H9 (cell line): ENCODE results near the gene GRM5. TPM values are rescaled to one million over a fixed set of nuclear protein-coding genes. Genes with fewer than 3 reads are reported as not detected.

Source experiments
- DNase-seq: peaks from one replicate; pipeline ENCODE4 v3.0.0-alpha.2; 2017
- H2AFZ ChIP-seq: one replicate; pipeline ENCODE4 v1.6.1; 2013; ENCODE audit warnings: mild to moderate bottlenecking, low read length, control low read depth, moderate library complexity
- H2AK5ac ChIP-seq: 2 replicates; pipeline ENCODE4 v1.6.1; 2013; ENCODE audit warnings: low read length, control low read depth, mixed read lengths; ENCODE audit not compliant: insufficient read length
- H2BK120ac ChIP-seq: one replicate; pipeline ENCODE4 v1.6.1; 2013; ENCODE audit warnings: low read depth, mild to moderate bottlenecking, low read length, control low read depth, inconsistent platforms; ENCODE audit not compliant: poor library complexity, severe bottlenecking
- H2BK12ac ChIP-seq: 2 replicates; pipeline ENCODE4 v1.6.1; 2013; ENCODE audit warnings: low read length, control low read depth, mixed read lengths, low read depth; ENCODE audit not compliant: insufficient read length
- H2BK15ac ChIP-seq: 2 replicates; pipeline ENCODE4 v1.6.1; 2013; ENCODE audit warnings: low read depth, low read length, control low read depth
- H2BK20ac ChIP-seq: one replicate; pipeline ENCODE4 v1.6.1; 2013; ENCODE audit warnings: low read depth, mild to moderate bottlenecking, low read length, control low read depth, inconsistent platforms; ENCODE audit not compliant: poor library complexity, severe bottlenecking
- H2BK5ac ChIP-seq: 2 replicates; pipeline ENCODE4 v1.6.1; 2013; ENCODE audit warnings: low read length, control low read depth, mixed read lengths; ENCODE audit not compliant: insufficient read length
- H3K14ac ChIP-seq: 2 replicates; pipeline ENCODE4 v1.6.1; 2013; ENCODE audit warnings: low read length, control low read depth; ENCODE audit not compliant: insufficient read depth
- H3K18ac ChIP-seq: 2 replicates; pipeline ENCODE4 v1.6.1; 2013; ENCODE audit warnings: low read depth, mild to moderate bottlenecking, mixed read lengths, low read length, control low read depth; ENCODE audit not compliant: insufficient read length
- H3K23ac ChIP-seq: 2 replicates; pipeline ENCODE4 v1.6.1; 2013; ENCODE audit warnings: low read length, control low read depth, mixed read lengths, low read depth; ENCODE audit not compliant: insufficient read length
- H3K23me2 ChIP-seq: 2 replicates; pipeline ENCODE4 v1.6.1; 2013; ENCODE audit warnings: low read depth, mild to moderate bottlenecking, mixed read lengths, low read length, control low read depth; ENCODE audit not compliant: insufficient read length, poor library complexity, severe bottlenecking
- H3K27ac ChIP-seq: 2 replicates; pipeline ENCODE4 v1.5.1; 2013; ENCODE audit warnings: low read length, control low read depth, mixed read lengths, low read depth; ENCODE audit not compliant: insufficient read length
- H3K27me3 ChIP-seq: 2 replicates; pipeline ENCODE4 v1.6.1; 2013; ENCODE audit warnings: low read length, control low read depth, inconsistent platforms; ENCODE audit not compliant: insufficient read depth
- H3K4ac ChIP-seq: 2 replicates; pipeline ENCODE4 v1.6.1; 2013; ENCODE audit warnings: low read depth, mild to moderate bottlenecking, control low read depth, inconsistent platforms, low read length, moderate library complexity
- H3K4me1 ChIP-seq: 2 replicates; pipeline ENCODE4 v1.6.1; 2013; ENCODE audit warnings: low read length, control low read depth, inconsistent platforms; ENCODE audit not compliant: insufficient read depth
- H3K4me2 ChIP-seq: 2 replicates; pipeline ENCODE4 v1.6.1; 2013; ENCODE audit warnings: low read length, control low read depth, mixed read lengths; ENCODE audit not compliant: insufficient read length, insufficient read depth
- H3K56ac ChIP-seq: 2 replicates; pipeline ENCODE4 v1.6.1; 2013; ENCODE audit warnings: low read depth, mild to moderate bottlenecking, mixed read lengths, low read length, control low read depth; ENCODE audit not compliant: insufficient read length
- H3K79me1 ChIP-seq: 2 replicates; pipeline ENCODE4 v1.6.1; 2013; ENCODE audit warnings: low read depth, mild to moderate bottlenecking, moderate library complexity, low read length, control low read depth, inconsistent platforms; ENCODE audit not compliant: insufficient read depth, poor library complexity, severe bottlenecking
- H3K79me2 ChIP-seq: 2 replicates; pipeline ENCODE4 v1.6.1; 2013; ENCODE audit warnings: low read length, control low read depth, inconsistent platforms; ENCODE audit not compliant: insufficient read depth
- H3K9ac ChIP-seq: 2 replicates; pipeline ENCODE4 v1.6.1; 2013; ENCODE audit warnings: low read length, control low read depth, mixed read lengths; ENCODE audit not compliant: insufficient read length; ENCODE audit errors: extremely low read depth
- H3K9me3 ChIP-seq: one replicate; pipeline ENCODE4 v1.6.1; 2013; ENCODE audit warnings: low read depth, low read length, inconsistent platforms; ENCODE audit not compliant: control insufficient read depth
- H3T11ph ChIP-seq: one replicate; pipeline ENCODE4 v1.6.1; 2013; ENCODE audit warnings: mild to moderate bottlenecking, low read length, control low read depth, inconsistent platforms
- H4K20me1 ChIP-seq: one replicate; pipeline ENCODE4 v1.6.1; 2013; ENCODE audit not compliant: control insufficient read depth, insufficient read length, insufficient read depth
- H4K5ac ChIP-seq: 2 replicates; pipeline ENCODE4 v1.6.1; 2013; ENCODE audit warnings: low read depth, mild to moderate bottlenecking, mixed read lengths, low read length, control low read depth; ENCODE audit not compliant: insufficient read length
- H4K8ac ChIP-seq: replicated peaks from 2 replicates; pipeline ENCODE4 v1.6.1; 2013; ENCODE audit warnings: low read length, control low read depth, mixed read lengths, low read depth; ENCODE audit not compliant: insufficient read length
- H4K91ac ChIP-seq: 2 replicates; pipeline ENCODE4 v1.6.1; 2013; ENCODE audit warnings: low read depth, mild to moderate bottlenecking, moderate library complexity, mixed read lengths, low read length, control low read depth; ENCODE audit not compliant: insufficient read length
- H3K27ac Mint-ChIP-seq, 3 experiments: 2 replicates in 2 of 3; 3 replicates in 1 of 3; pipeline ENCODE4 v1.8.0; 2020 to 2021; ENCODE audit warnings: mixed read lengths in 3 of 3, mild to moderate bottlenecking in 1 of 3, moderate library complexity in 1 of 3
- H3K27me3 Mint-ChIP-seq: 2 replicates; pipeline ENCODE4 v1.8.0; 2021; ENCODE audit warnings: low read depth, mild to moderate bottlenecking, moderate library complexity, mixed read lengths
- H3K36me3 Mint-ChIP-seq, 3 experiments: 2 replicates in 2 of 3; 3 replicates in 1 of 3; pipeline ENCODE4 v1.8.0; 2020 to 2021; ENCODE audit warnings: low read depth in 3 of 3, mixed read lengths in 3 of 3; ENCODE audit not compliant: insufficient read depth in 1 of 3
- H3K4me1 Mint-ChIP-seq, 2 experiments: 2 replicates each; pipeline ENCODE4 v1.8.0; 2020; ENCODE audit warnings: mixed read lengths in 2 of 2
- H3K4me3 Mint-ChIP-seq, 2 experiments: 2 replicates in 1 of 2; 3 replicates in 1 of 2; pipeline ENCODE4 v1.8.0; 2020 to 2021; ENCODE audit warnings: mild to moderate bottlenecking in 2 of 2, mixed read lengths in 2 of 2, moderate library complexity in 1 of 2
- H3K9me3 Mint-ChIP-seq, 2 experiments: 2 replicates in 1 of 2; 3 replicates in 1 of 2; pipeline ENCODE4 v1.8.0; 2020; ENCODE audit warnings: mild to moderate bottlenecking in 2 of 2, mixed read lengths in 2 of 2, moderate library complexity in 1 of 2
- WGBS: extraction: QIAGEN DNeasy Blood & Tissue Kit; methylation state at CpG from one replicate; pipeline ENCODE4 v1.1.7; 2013; ENCODE audit warnings: missing lambda C conversion rate, low lambda C conversion rate, mixed read lengths; ENCODE audit not compliant: insufficient read length; ENCODE audit errors: extremely low coverage; 5-methylcytosine and 5-hydroxymethylcytosine counted together
- total RNA-seq: library from RNA; stranded (reverse); gene quantifications from 2 replicates; pipeline ENCODE4 v1.2.1, GENCODE V29; 2021
- TF ChIP-seq, protein P1 (sequence below): fragments of 200-600 bp; sonication (generic); conservative IDR thresholded peaks from 3 replicates; pipeline ENCODE4 v1.8.0; 2021; ENCODE audit warnings: antibody characterized with exemption, mild to moderate bottlenecking

Gene GRM5
- total RNA-seq, 1 experiment from 2014 or later: not detected

DNA sequence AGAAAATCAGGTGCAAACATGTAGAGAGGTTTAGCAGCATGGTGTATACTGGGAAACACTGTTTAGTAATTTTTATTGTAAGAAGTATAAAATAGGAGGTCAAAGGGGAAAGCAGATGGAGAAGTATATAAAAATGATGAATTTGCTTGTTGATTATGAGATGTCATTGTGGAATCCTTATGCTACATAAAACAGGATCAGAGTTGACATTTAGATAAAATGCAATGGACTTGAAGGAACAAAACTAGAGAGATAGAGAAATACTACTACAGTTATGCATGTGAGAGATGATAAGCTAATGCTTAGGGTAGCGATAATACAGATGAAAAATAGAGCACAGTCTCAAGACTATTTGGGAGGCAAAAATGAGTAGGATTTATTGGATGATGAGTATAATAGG is 536.4 kb downstream of the GRM5 start:
- WGBS: no CpG with 5 or more reads among the region's 1 CpG
- no peak overlapping the region for H3K4me2 ChIP-seq
- H3K9me3 Mint-ChIP-seq: no peaks in the 10 kb centered on the region; a peak in 1 of 5 replicates
- no peak overlapping the region for H3K27ac Mint-ChIP-seq
- H3T11ph ChIP-seq: no peak overlapping the region
- TF ChIP-seq, protein P1, sequence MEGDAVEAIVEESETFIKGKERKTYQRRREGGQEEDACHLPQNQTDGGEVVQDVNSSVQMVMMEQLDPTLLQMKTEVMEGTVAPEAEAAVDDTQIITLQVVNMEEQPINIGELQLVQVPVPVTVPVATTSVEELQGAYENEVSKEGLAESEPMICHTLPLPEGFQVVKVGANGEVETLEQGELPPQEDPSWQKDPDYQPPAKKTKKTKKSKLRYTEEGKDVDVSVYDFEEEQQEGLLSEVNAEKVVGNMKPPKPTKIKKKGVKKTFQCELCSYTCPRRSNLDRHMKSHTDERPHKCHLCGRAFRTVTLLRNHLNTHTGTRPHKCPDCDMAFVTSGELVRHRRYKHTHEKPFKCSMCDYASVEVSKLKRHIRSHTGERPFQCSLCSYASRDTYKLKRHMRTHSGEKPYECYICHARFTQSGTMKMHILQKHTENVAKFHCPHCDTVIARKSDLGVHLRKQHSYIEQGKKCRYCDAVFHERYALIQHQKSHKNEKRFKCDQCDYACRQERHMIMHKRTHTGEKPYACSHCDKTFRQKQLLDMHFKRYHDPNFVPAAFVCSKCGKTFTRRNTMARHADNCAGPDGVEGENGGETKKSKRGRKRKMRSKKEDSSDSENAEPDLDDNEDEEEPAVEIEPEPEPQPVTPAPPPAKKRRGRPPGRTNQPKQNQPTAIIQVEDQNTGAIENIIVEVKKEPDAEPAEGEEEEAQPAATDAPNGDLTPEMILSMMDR: no peak
- H2BK120ac ChIP-seq: no peak overlapping the region
- H4K91ac ChIP-seq: no peak overlapping the region
- H3K27me3 ChIP-seq: no peaks in the 10 kb centered on the region
- no peaks in the 10 kb centered on the region for H3K9me3 ChIP-seq
- no peaks in the 10 kb centered on the region for H3K79me1 ChIP-seq
- no peak overlapping the region for H3K27ac ChIP-seq
- no peak overlapping the region for H3K9ac ChIP-seq
- no peaks in the 10 kb centered on the region for H3K79me2 ChIP-seq
- H3K56ac ChIP-seq: no peak overlapping the region
- no peak overlapping the region for H2BK20ac ChIP-seq
- no peak overlapping the region for H3K14ac ChIP-seq
- no peak overlapping the region for H3K4ac ChIP-seq
- H3K36me3 Mint-ChIP-seq: no peaks in the 10 kb centered on the region
- H2BK12ac ChIP-seq: no peak overlapping the region
- DNase-seq: no peak
- H4K20me1 ChIP-seq: no peaks in the 10 kb centered on the region
- H3K4me3 Mint-ChIP-seq: no peak overlapping the region
- no peak overlapping the region for H4K5ac ChIP-seq
- no peak overlapping the region for H4K8ac ChIP-seq
- no peak overlapping the region for H2BK5ac ChIP-seq
- H3K4me1 Mint-ChIP-seq: no peaks in the 10 kb centered on the region
- H2AFZ ChIP-seq: no peak overlapping the region
- no peaks in the 10 kb centered on the region for H3K4me1 ChIP-seq
- no peak overlapping the region for H2AK5ac ChIP-seq
- no peak overlapping the region for H3K23ac ChIP-seq
- H3K23me2 ChIP-seq: no peaks in the 10 kb centered on the region
- H2BK15ac ChIP-seq: no peak overlapping the region
- H3K27me3 Mint-ChIP-seq: no peaks in the 10 kb centered on the region
- H3K18ac ChIP-seq: no peak overlapping the region
